Muscle of leg (tissue), 11 donors: Measurements from ENCODE around the gene ACOT8. TPM values are rescaled to one million over a fixed set of nuclear protein-coding genes. Genes with fewer than 3 reads are reported as not detected.
A peak's percentile ranks its signal among the peaks of the same experiment; 100 is the strongest.

Experiments used
- DNase-seq: peaks from one replicate; pipeline ENCODE4 v3.0.0; 2013
- H3K27ac ChIP-seq: one replicate; pipeline ENCODE4 v1.5.1; 2013; ENCODE audit warnings: mild to moderate bottlenecking, low read length, control low read depth
- H3K27me3 ChIP-seq: one replicate; pipeline ENCODE4 v1.6.1; 2013; ENCODE audit warnings: low read length; ENCODE audit not compliant: control insufficient read depth, insufficient read depth
- H3K36me3 ChIP-seq: one replicate; pipeline ENCODE4 v1.6.1; 2013; ENCODE audit warnings: low read length; ENCODE audit not compliant: control insufficient read depth, insufficient read depth
- H3K4me1 ChIP-seq: one replicate; pipeline ENCODE4 v1.6.1; 2013; ENCODE audit warnings: low read length; ENCODE audit not compliant: control insufficient read depth, insufficient read depth
- H3K4me3 ChIP-seq: one replicate; pipeline ENCODE4 v1.5.1; 2013; ENCODE audit warnings: low read length, control low read depth
- H3K9me3 ChIP-seq: replicated peaks from 2 replicates; pipeline ENCODE4 v1.6.1; 2013; ENCODE audit warnings: low read depth, low read length; ENCODE audit not compliant: control insufficient read depth
- WGBS: methylation state at CpG from one replicate; pipeline ENCODE4 v1.1.5; 2013; ENCODE audit warnings: missing lambda C conversion rate; ENCODE audit not compliant: insufficient coverage; 5-methylcytosine and 5-hydroxymethylcytosine counted together
- polyA plus RNA-seq, 8 donors: library from polyadenylated mRNA; unstranded; fragments of 120-200 nt; gene quantifications; one replicate each; pipeline versions ENCODE4 v1.2.1 to v1.2.3, GENCODE V29; 2013; ENCODE audit warnings: inconsistent platforms in 1 of 8, low replicate concordance in 1 of 8; ENCODE audit not compliant: insufficient read length in 8 of 8, insufficient read depth in 1 of 8
- total RNA-seq: library from RNA; stranded (reverse); fragments of 120-200 nt; gene quantifications from one replicate; pipeline ENCODE4 v1.2.4, GENCODE V29; 2013

The ACOT8 gene
- total and polyA plus RNA-seq, 9 donors: 16.8 to 22.5 (median 19.5) TPM

DNA sequence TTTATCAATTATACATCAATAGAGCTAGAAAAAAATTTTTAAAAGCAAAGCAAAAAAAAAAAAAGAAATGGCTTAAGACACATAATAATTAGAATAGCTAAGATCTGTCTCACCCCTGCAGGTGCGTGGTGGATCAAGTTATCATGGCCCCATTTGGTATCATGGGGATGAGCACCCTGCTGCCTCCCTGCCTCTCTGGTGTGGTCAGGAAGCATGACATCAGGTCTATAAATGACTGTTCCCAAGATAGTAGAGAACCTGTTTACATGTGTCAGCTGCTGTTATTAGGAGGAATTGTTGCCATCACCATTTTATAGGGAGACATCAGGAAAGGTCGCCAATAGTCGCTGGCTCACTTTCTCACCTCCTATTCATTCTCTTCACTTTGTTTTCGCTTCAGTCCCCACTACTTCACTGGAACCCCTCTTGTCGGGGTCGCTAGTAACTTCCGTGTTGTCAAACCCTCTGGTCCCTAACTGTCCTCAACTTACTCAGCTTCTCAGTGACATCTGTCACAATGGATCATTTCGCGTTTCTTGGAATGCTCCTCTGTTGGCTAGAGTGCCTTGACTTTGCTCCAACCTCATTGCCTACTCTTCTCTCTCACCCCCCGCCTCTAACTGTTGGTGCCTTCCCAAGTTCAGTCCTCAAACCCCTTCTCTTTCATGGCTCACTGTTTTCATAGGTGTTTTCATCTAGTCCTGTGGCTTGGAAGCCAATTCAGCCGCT, 60.7 kb downstream of the ACOT8 start:
- peak overlapping the region; percentile 88 for H3K27ac ChIP-seq
- peak; percentile 72 for DNase-seq
- H3K4me1 ChIP-seq: peaks cover 18% of the 10 kb centered on the region
- no peaks in the 10 kb centered on the region for H3K27me3 ChIP-seq
- peaks cover 38% of the 10 kb centered on the region for H3K36me3 ChIP-seq
- H3K4me3 ChIP-seq: no peak overlapping the region
- WGBS: 96% methylated on average over 9 of the region's 11 CpGs
- no peaks in the 10 kb centered on the region for H3K9me3 ChIP-seq

DNA sequence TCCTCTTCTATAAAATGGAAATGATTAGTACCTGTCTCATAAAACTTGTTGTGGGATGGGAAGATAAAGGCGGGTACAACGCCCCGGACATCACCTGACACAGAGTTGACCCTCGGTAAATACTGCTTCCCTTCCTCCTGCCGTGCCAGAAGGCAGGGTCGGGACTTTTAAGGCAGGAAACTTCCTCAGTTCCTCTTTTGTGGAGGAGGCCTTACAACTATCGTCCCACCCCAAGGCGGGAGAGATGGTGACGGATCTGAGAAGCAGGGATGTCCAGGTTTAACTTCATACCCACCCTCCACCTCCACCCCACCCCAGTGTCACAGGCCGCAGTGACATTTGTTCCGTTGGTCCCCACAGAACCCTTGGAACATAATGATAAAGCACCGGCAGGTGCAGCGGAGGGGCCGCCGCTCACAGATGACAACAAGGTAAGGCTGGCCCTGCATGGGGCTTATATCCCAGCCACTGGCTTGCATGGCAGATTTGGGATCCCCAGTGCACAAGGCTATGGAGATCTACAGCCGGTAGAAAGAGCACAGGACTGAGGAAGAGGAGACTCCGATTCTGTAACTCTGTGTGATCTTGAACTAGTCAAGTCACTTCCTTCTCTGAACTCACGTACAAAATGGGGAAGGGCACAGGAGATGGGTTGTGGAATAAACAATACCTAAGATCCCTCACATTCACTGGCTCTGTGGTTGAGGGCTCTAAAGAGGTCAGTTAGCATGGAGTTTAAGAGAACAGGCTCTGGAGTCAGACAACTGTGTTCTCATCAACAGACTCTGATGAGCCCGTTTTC, 64.7 kb downstream of the ACOT8 start:
- Histone ChIP-seq H3K9me3 (no peaks in the 10 kb centered on the region), H3K27ac (peak overlapping the region; percentile 67), H3K36me3 (peaks cover 32% of the 10 kb centered on the region), H3K27me3 (no peaks in the 10 kb centered on the region), H3K4me3 (peak overlapping the region; percentile 87), H3K4me1 (peaks cover 18% of the 10 kb centered on the region)
- no peak for DNase-seq
- WGBS: 48% methylated on average over 7 of the region's 19 CpGs

Other genes with a start within 250 kb of the ACOT8 start
- not detected for gene WFDC10A, start 227.7 kb downstream of the ACOT8 start, total RNA-seq
- gene WFDC10A, start 227.7 kb downstream of the ACOT8 start, polyA plus RNA-seq: not detected
- gene WFDC9, start 226.1 kb downstream of the ACOT8 start, total RNA-seq: not detected
- gene WFDC9, start 226.1 kb downstream of the ACOT8 start, polyA plus RNA-seq: not detected
- not detected for gene WFDC11, start 187.2 kb downstream of the ACOT8 start, total RNA-seq
- gene WFDC11, start 187.2 kb downstream of the ACOT8 start, polyA plus RNA-seq: under 1 TPM in 1 of 8 donors, not detected in 7; 0.21 TPM
- not detected for gene WFDC13, start 155.4 kb downstream of the ACOT8 start, total RNA-seq
- gene WFDC13, start 155.4 kb downstream of the ACOT8 start, polyA plus RNA-seq: not detected
- not detected for gene WFDC10B, start 152.4 kb downstream of the ACOT8 start, total RNA-seq
- not detected for gene WFDC10B, start 152.4 kb downstream of the ACOT8 start, polyA plus RNA-seq
- gene SPINT4, start 135.0 kb downstream of the ACOT8 start, total RNA-seq: not detected
- gene SPINT4, start 135.0 kb downstream of the ACOT8 start, polyA plus RNA-seq: not detected
- gene WFDC3, start 65.5 kb downstream of the ACOT8 start, total RNA-seq: 0.62 TPM
- gene WFDC3, start 65.5 kb downstream of the ACOT8 start, polyA plus RNA-seq: 1 to 10 TPM in 4 of 8 donors, under 1 TPM in 4; 0.31 to 2.4 (median 0.92) TPM
- gene DNTTIP1, start 65.4 kb downstream of the ACOT8 start, total RNA-seq: 18.1 TPM
- 10 to 100 TPM; 34.7 to 45.1 (median 43.2) TPM for gene DNTTIP1, start 65.4 kb downstream of the ACOT8 start, polyA plus RNA-seq
- 23.1 TPM for gene UBE2C, start 44.7 kb downstream of the ACOT8 start, total RNA-seq
- gene UBE2C, start 44.7 kb downstream of the ACOT8 start, polyA plus RNA-seq: 10 to 100 TPM; 31.6 to 50.4 (median 44.8) TPM
- gene TNNC2, start 30.1 kb downstream of the ACOT8 start, total RNA-seq: 3,356 TPM
- 1,000 to 10,000 TPM; 3,151 to 8,511 (median 6,761) TPM for gene TNNC2, start 30.1 kb downstream of the ACOT8 start, polyA plus RNA-seq
- 29.5 TPM for gene SNX21, start 23.6 kb downstream of the ACOT8 start, total RNA-seq
- 10 to 100 TPM; 20.0 to 25.4 (median 22.1) TPM for gene SNX21, start 23.6 kb downstream of the ACOT8 start, polyA plus RNA-seq
- gene ZSWIM3, start 222 bp upstream of the ACOT8 start, total RNA-seq: 5.6 TPM
- gene ZSWIM3, start 222 bp upstream of the ACOT8 start, polyA plus RNA-seq: 1 to 10 TPM; 3.1 to 4.1 (median 3.3) TPM
- gene ZSWIM1, start 23.8 kb upstream of the ACOT8 start, total RNA-seq: 5.1 TPM
- 10 to 100 TPM in 4 of 8 donors, 1 to 10 TPM in 4; 8.1 to 12.3 (median 9.8) TPM for gene ZSWIM1, start 23.8 kb upstream of the ACOT8 start, polyA plus RNA-seq
- 5.7 TPM for gene SPATA25, start 30.2 kb upstream of the ACOT8 start, total RNA-seq
- gene SPATA25, start 30.2 kb upstream of the ACOT8 start, polyA plus RNA-seq: 1 to 10 TPM; 4.1 to 9.3 (median 5.0) TPM
- 15.0 TPM for gene NEURL2, start 33.8 kb upstream of the ACOT8 start, total RNA-seq
- 10 to 100 TPM; 10.3 to 18.8 (median 16.0) TPM for gene NEURL2, start 33.8 kb upstream of the ACOT8 start, polyA plus RNA-seq
- 38.9 TPM for gene CTSA, start 33.9 kb upstream of the ACOT8 start, total RNA-seq
- gene CTSA, start 33.9 kb upstream of the ACOT8 start, polyA plus RNA-seq: 10 to 100 TPM; 60.7 to 97.4 (median 68.5) TPM
- gene PLTP, start 54.8 kb upstream of the ACOT8 start, total RNA-seq: 17.9 TPM
- 10 to 100 TPM; 13.0 to 39.4 (median 25.5) TPM for gene PLTP, start 54.8 kb upstream of the ACOT8 start, polyA plus RNA-seq
- 9.4 TPM for gene PCIF1, start 77.3 kb upstream of the ACOT8 start, total RNA-seq
- gene PCIF1, start 77.3 kb upstream of the ACOT8 start, polyA plus RNA-seq: 10 to 100 TPM; 23.4 to 31.7 (median 27.9) TPM
- 7.8 TPM for gene ZNF335, start 114.8 kb upstream of the ACOT8 start, total RNA-seq
- 10 to 100 TPM in 4 of 8 donors, 1 to 10 TPM in 4; 8.2 to 12.4 (median 10.3) TPM for gene ZNF335, start 114.8 kb upstream of the ACOT8 start, polyA plus RNA-seq
- 0.13 TPM for gene MMP9, start 151.5 kb upstream of the ACOT8 start, total RNA-seq
- gene MMP9, start 151.5 kb upstream of the ACOT8 start, polyA plus RNA-seq: 1 to 10 TPM in 1 of 8 donors, under 1 TPM in 7; 0.13 to 1.1 (median 0.38) TPM
- 0.13 TPM for gene SLC12A5, start 171.8 kb upstream of the ACOT8 start, total RNA-seq
- 1 to 10 TPM in 6 of 8 donors, under 1 TPM in 2; 0.87 to 2.3 (median 1.3) TPM for gene SLC12A5, start 171.8 kb upstream of the ACOT8 start, polyA plus RNA-seq
- gene NCOA5, start 232.6 kb upstream of the ACOT8 start, total RNA-seq: 19.3 TPM
- gene NCOA5, start 232.6 kb upstream of the ACOT8 start, polyA plus RNA-seq: 10 to 100 TPM; 25.4 to 39.4 (median 31.1) TPM